ENCODE data around the gene DLG2.

DLG2 gene

DNA sequence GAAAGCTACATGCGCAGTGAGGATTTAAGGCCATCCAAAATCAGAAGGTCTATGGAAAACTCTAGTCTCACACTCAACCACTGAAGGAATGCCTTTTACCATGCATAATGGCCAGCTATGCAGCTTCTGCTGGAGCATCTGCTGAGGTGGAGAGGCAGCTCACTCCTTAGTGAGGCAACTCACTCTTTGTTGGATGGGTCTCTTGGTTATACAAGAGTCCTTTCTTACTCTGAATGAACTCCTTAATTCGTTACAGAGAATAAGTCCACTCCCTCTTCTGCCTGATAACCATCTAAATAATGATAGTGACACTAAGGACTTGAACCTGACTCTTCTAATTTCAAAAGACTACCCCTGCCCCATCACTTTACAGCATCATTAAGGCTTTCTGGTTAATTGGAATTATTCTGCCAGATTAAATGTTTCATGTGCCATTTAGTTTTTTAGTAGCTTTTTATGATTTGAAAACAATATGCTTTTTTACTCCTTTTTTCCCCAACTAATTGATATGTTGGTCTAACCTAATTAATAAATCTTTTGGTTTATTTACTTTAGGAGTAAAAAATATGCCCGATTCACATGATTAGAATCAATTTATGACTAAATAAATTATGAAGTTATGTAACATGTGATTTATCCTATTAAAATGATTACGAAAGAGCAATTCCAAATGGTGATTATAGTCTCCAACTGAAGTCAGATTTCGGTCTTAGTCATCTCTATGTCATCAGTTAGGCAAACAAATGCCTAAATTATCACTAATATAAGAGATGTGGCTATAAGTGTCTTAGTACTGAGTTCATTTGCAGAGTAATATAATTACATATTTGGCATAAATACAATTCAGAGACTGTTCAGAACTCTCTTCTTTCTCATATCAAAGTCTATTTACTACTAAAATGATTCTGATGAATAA is 2054.3 kb downstream of the DLG2 start:
- no peak for DNase-seq

GRCh38 chr11:83571302-83571701 is 2055.8 kb downstream of the DLG2 start:
- DNase-seq = no peak

GRCh38 chr11:83569134-83569805 is 2057.9 kb downstream of the DLG2 start:
- DNase-seq = no peak

GRCh38 chr11:83568516-83568915 is 2058.6 kb downstream of the DLG2 start:
- no peak for DNase-seq

DNA sequence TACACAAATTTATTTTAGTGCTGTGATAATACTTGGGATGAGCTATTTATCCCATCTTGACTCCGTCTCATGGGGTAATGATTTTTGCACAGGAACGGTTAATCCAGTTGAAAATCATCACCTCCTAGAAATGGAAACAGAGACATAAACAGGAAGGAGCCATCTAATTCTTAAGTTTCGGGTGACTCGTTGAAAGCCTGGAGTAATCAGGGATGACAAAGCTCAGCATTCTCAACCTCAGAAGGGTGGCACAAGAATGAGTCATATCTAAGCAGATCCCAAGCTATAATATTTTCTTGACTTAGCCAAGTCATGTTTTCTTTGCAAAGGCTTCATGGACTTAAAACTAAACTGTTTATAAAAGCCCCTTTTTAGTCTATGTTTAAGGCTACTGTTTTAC is 2060.2 kb downstream of the DLG2 start:
- DNase-seq = no peak

DNA sequence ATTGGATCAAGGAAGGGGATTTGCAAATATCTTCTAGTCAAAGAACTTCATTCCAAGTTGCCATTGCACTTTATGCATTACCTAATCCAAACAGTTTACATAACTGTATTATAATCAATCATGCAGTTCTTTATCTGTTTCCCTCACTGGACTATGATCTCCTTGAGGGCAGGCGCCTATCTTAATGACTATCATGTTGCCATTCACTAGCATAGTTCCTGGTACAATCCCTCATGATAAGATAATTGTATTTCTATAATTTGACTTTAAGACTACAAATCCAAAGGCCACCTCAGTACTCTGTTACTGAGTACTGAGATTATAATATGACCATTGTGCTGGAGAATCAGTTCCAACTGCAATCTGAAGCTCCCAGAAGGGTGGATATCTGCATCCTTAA is 2062.3 kb downstream of the DLG2 start:
- DNase-seq = no peak

DNA sequence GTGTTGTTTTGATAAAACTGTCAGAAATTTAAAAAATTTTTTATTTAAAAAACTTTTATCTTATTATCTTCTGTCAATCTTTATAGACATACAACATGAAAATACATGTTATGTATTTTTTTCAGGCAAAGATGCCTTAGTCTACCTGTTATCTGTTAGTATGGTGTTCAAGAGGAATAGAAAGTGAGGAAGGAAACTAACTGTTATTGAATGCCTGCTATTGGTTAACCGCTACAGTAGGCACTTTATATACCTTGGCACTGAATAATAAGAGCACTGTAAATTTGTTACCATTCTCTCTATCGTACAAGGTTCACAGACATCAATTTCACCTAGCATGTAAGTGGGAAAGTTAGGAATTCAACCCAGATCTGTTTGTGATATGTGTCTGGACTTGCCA is 2068.9 kb downstream of the DLG2 start:
- DNase-seq = no peak

GRCh38 chr11:83557653-83558052 is 2069.5 kb downstream of the DLG2 start:
- no peak for DNase-seq

GRCh38 chr11:83554876-83555275 is 2072.3 kb downstream of the DLG2 start:
- no peak for DNase-seq

- no peak for DNase-seq
Measured at GRCh38 chr11:83549984-83550667, 2077.0 kb downstream of the DLG2 start.

GRCh38 chr11:83546368-83546767 is 2080.8 kb downstream of the DLG2 start:
- no peak for DNase-seq

DNA sequence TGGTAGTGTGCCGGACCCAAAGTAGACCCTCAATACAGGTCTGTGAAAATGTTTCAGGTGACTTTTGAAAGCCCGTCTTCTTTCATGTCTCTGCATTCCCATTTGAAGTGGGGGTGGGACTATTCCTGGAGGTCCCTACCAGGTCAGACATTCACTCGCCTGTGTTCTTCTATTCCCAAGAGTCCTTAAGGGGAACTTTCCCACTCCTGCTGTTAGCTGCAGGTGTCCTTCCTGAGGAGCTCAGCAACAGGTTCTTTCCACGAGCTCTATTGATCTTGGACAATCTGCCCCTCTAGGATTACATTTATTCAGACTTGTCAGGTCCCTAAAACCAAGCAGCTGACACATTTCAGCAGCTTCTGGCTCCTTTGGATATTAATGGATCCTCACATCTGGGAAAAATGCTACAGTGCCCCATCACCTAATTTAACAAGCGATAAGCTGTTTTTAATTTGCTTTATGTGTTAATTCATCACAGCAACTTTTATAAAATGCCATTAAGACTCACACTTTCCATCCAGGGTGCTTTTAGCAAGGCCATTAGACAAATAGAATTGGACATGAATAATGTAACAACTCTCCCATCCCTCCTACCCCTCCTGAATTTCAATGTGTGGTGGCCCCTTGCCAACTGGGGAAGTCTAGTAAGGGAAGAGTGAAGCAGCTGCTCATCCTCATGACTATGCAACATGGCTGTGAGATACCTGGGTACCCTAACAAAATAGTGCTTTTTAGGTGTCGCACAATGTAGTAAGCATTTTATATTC is 2081.5 kb downstream of the DLG2 start:
- no peak for DNase-seq

DNA sequence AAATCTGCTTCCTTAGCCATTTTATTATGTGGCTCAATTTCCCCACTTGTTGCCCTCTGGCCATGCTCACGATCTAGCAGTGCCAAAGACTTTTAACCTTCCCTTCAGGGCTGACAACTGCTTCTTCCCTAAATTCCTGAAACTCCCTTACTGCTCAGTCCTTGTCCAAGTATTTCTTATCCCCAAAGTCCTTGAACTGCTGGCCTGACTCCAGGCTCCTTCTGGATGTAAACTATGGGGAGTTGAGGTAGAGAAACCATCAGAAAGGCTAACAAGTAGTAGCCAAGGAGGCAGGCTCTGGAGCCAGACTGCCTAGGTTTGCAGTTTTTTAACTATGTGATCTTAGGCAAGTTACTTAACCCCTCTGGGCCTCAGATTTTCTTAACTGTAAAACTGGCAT is 2082.3 kb downstream of the DLG2 start:
- no peak for DNase-seq

DNA sequence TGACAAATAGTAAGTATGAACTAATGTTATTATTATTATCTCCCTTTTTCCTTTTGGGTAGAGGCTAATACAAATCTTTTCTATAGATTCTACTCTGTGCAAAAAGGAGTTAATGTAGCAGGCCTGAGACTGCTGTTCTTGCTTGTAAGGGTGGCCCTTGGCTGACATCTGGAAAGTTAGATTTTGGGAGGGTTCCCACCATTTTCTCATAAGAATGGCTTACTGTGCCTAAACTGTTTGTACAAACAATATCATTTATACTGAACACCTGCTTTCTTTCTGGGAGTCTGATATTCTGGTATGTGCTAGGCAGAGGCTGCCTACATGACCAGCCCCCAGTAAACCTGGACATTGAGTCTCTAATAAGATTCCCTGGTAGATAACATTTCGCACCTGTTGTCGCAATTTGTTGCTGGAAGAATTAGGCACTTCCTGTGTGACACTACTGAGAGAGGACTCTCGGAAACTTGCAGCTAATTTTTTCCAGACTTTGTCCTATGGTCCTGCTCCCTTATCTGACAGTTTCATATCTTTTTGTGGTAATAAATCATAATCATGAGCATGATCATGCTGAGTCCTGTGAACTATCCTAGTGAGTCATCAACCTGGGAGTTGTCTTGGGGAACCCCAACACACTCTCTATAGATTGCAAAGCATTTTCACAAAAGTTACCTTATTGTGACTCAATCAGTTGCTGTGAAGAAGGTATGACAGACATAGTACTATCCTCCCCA is 2083.3 kb downstream of the DLG2 start:
- no peak for DNase-seq

DNA sequence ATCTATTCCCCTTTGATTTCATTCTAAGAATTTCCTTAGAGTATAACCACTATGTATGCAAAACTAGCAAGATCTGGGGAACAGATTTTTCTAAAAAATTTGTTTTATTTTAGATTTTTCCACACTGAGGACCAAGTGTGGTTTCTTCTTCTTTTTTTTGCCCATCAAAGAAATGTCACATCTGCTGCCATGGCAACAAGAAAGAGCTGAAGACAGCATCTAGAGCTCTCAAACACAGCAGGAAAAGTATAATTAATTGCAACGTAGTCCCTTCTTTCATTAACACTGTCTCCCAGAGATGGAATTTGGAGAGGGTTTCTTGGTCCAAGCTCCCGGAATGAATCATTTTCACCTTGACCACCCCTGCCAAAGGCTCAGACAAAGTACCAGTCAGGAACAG is 2084.3 kb downstream of the DLG2 start:
- DNase-seq = no peak

GRCh38 chr11:83540728-83541127 is 2086.4 kb downstream of the DLG2 start:
- no peak for DNase-seq

- DNase-seq = no peak
Measured at GRCh38 chr11:83540112-83540675, 2086.9 kb downstream of the DLG2 start.

GRCh38 chr11:83538286-83538685 is 2088.9 kb downstream of the DLG2 start:
- no peak for DNase-seq

- DNase-seq = no peak
Measured at GRCh38 chr11:83537131-83537610, 2090.0 kb downstream of the DLG2 start.

- DNase-seq = no peak
Measured at GRCh38 chr11:83533166-83533565, 2094.0 kb downstream of the DLG2 start.

DNA sequence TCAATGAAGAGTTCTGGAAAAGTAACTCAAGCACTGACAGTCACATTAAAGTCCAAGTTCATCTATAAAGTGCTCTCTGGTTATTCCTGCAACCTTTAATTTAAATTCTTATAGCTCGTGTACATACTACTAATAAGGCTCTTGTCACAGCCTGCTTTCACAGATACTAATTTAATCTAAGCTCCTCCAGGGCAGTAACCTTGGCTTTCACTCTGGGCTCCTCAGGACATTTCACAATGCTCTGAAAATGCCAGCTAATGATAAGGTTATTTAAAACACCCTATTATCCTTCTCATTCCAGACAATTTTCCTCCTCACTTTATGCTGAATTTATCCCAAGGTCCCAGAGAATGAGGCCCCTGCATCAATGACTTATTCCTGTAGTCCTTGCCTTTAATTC is 2098.3 kb downstream of the DLG2 start:
- DNase-seq = no peak

- DNase-seq = no peak
Measured at GRCh38 chr11:83528225-83528624, 2098.9 kb downstream of the DLG2 start.

Data from activated effector memory CD4-positive, alpha-beta T cell treated with Interleukin-2 at 50 U/mL for 16 hours (primary cell).